IPS DF 6.9 (cell line): ENCODE results near the gene MCFD2.
A peak's percentile ranks its signal among the peaks of the same experiment; 100 is the strongest.

ENCODE experiments used
- DNase-seq: peaks from one replicate; pipeline ENCODE4 v3.0.0-alpha.2; 2013; ENCODE audit warnings: low read depth, low spot score
- H3K27ac ChIP-seq: one replicate; pipeline ENCODE4 v1.5.1; 2013; ENCODE audit warnings: low read length, control low read depth
- H3K27me3 ChIP-seq: 2 replicates; pipeline ENCODE4 v1.6.1; 2013; ENCODE audit warnings: mild to moderate bottlenecking, low read length; ENCODE audit not compliant: control insufficient read depth, insufficient read depth
- H3K36me3 ChIP-seq: 2 replicates; pipeline ENCODE4 v1.6.1; 2013; ENCODE audit warnings: low read length; ENCODE audit not compliant: control insufficient read depth, insufficient read depth
- H3K4me1 ChIP-seq: 2 replicates; pipeline ENCODE4 v1.6.1; 2013; ENCODE audit warnings: low read length; ENCODE audit not compliant: control insufficient read depth, insufficient read depth
- H3K4me3 ChIP-seq: 2 replicates; pipeline ENCODE4 v1.5.1; 2013; ENCODE audit warnings: mild to moderate bottlenecking, low read length
- H3K9me3 ChIP-seq: 2 replicates; pipeline ENCODE4 v1.6.1; 2013; ENCODE audit warnings: low read length, inconsistent platforms; ENCODE audit not compliant: control insufficient read depth, insufficient read depth
- WGBS: extraction: QIAGEN DNeasy Blood & Tissue Kit; methylation state at CpG from one replicate; pipeline ENCODE4 v1.1.7; 2013; ENCODE audit warnings: mixed read lengths, missing lambda C conversion rate; ENCODE audit not compliant: insufficient read length, insufficient coverage; 5-methylcytosine and 5-hydroxymethylcytosine counted together

Gene MCFD2

GRCh38 chr2:46954951-46955571 lies 39.5 kb upstream of the MCFD2 start:
- H3K27ac ChIP-seq: no peak overlapping the region
- no peak for DNase-seq
- no peaks in the 10 kb centered on the region for H3K27me3 ChIP-seq
- H3K36me3 ChIP-seq: peaks cover 9% of the 10 kb centered on the region
- no CpG with 5 or more reads among the region's 9 CpGs for WGBS
- H3K9me3 ChIP-seq: no peaks in the 10 kb centered on the region
- H3K4me1 ChIP-seq: no peaks in the 10 kb centered on the region
- H3K4me3 ChIP-seq: no peak overlapping the region

- no CpG with 5 or more reads among the region's 3 CpGs for WGBS
- H3K27me3 ChIP-seq: no peaks in the 10 kb centered on the region
- H3K4me1 ChIP-seq: no peaks in the 10 kb centered on the region
- H3K4me3 ChIP-seq: no peak overlapping the region
- no peaks in the 10 kb centered on the region for H3K9me3 ChIP-seq
- no peak overlapping the region for H3K27ac ChIP-seq
- peaks cover 3% of the 10 kb centered on the region for H3K36me3 ChIP-seq
- DNase-seq: no peak
Measured at GRCh38 chr2:46952171-46952570, 36.6 kb upstream of the MCFD2 start.

- WGBS: no CpG with 5 or more reads among the region's 9 CpGs
- Histone ChIP-seq H3K27me3 (no peaks in the 10 kb centered on the region), H3K36me3 (peaks cover under 1% of the 10 kb centered on the region), H3K4me3 (no peak overlapping the region), H3K27ac (no peak overlapping the region), H3K4me1 (no peaks in the 10 kb centered on the region), H3K9me3 (no peaks in the 10 kb centered on the region)
- no peak for DNase-seq
Measured at GRCh38 chr2:46951290-46952064, 35.9 kb upstream of the MCFD2 start.

- no peak for DNase-seq
- Histone ChIP-seq H3K4me3 (no peak overlapping the region), H3K9me3 (no peaks in the 10 kb centered on the region), H3K27ac (no peak overlapping the region), H3K27me3 (no peaks in the 10 kb centered on the region), H3K4me1 (no peaks in the 10 kb centered on the region), H3K36me3 (no peaks in the 10 kb centered on the region)
- WGBS: no CpG with 5 or more reads among the region's 8 CpGs
Measured at GRCh38 chr2:46950314-46950713, 34.7 kb upstream of the MCFD2 start.

GRCh38 chr2:46947841-46948240 lies 32.2 kb upstream of the MCFD2 start:
- Histone ChIP-seq H3K27me3 (no peaks in the 10 kb centered on the region), H3K4me1 (no peaks in the 10 kb centered on the region), H3K4me3 (no peak overlapping the region), H3K9me3 (no peaks in the 10 kb centered on the region), H3K27ac (no peak overlapping the region), H3K36me3 (no peaks in the 10 kb centered on the region)
- DNase-seq: no peak
- no CpG with 5 or more reads among the region's 11 CpGs for WGBS

GRCh38 chr2:46945671-46946070 lies 30.1 kb upstream of the MCFD2 start:
- Histone ChIP-seq H3K4me1 (no peaks in the 10 kb centered on the region), H3K27ac (no peak overlapping the region), H3K36me3 (no peaks in the 10 kb centered on the region), H3K9me3 (no peaks in the 10 kb centered on the region), H3K27me3 (no peaks in the 10 kb centered on the region), H3K4me3 (no peak overlapping the region)
- no CpG with 5 or more reads among the region's 7 CpGs for WGBS
- DNase-seq: no peak

- no peak for DNase-seq
- Histone ChIP-seq H3K9me3 (no peaks in the 10 kb centered on the region), H3K4me3 (no peak overlapping the region), H3K36me3 (no peaks in the 10 kb centered on the region), H3K4me1 (no peaks in the 10 kb centered on the region), H3K27ac (no peak overlapping the region), H3K27me3 (no peaks in the 10 kb centered on the region)
- WGBS: no CpG with 5 or more reads among the region's 9 CpGs
Measured at GRCh38 chr2:46943881-46944798, 28.5 kb upstream of the MCFD2 start.

GRCh38 chr2:46942891-46943626 lies 27.5 kb upstream of the MCFD2 start:
- no peak overlapping the region for H3K4me3 ChIP-seq
- no peaks in the 10 kb centered on the region for H3K9me3 ChIP-seq
- no peak overlapping the region for H3K27ac ChIP-seq
- no peaks in the 10 kb centered on the region for H3K36me3 ChIP-seq
- no peaks in the 10 kb centered on the region for H3K4me1 ChIP-seq
- DNase-seq: no peak
- no CpG with 5 or more reads among the region's 10 CpGs for WGBS
- H3K27me3 ChIP-seq: no peaks in the 10 kb centered on the region

GRCh38 chr2:46942143-46942526 lies 26.5 kb upstream of the MCFD2 start:
- peak overlapping the region; percentile 77; the same call in 1 of the 2 replicates for H3K4me3 ChIP-seq
- H3K27ac ChIP-seq: no peak overlapping the region
- H3K4me1 ChIP-seq: no peaks in the 10 kb centered on the region
- no CpG with 5 or more reads among the region's 10 CpGs for WGBS
- no peaks in the 10 kb centered on the region for H3K9me3 ChIP-seq
- DNase-seq: no peak
- H3K36me3 ChIP-seq: no peaks in the 10 kb centered on the region
- H3K27me3 ChIP-seq: no peaks in the 10 kb centered on the region
